GM18511 (cell line): ENCODE results near the gene MYO1E.
"Not testable (repeated sequence)": the region's sequence is repeated elsewhere in the genome, so short reads cannot be mapped to it uniquely, and the experiment has no call there.

ENCODE experiments used
- ATAC-seq: cut with Tn5 transposase; IDR thresholded peaks from one replicate; pipeline ENCODE4 v1.9.1; 2021; ENCODE audit warnings: mild to moderate bottlenecking, moderate library complexity; ENCODE audit not compliant: unreplicated experiment

MYO1E gene

DNA sequence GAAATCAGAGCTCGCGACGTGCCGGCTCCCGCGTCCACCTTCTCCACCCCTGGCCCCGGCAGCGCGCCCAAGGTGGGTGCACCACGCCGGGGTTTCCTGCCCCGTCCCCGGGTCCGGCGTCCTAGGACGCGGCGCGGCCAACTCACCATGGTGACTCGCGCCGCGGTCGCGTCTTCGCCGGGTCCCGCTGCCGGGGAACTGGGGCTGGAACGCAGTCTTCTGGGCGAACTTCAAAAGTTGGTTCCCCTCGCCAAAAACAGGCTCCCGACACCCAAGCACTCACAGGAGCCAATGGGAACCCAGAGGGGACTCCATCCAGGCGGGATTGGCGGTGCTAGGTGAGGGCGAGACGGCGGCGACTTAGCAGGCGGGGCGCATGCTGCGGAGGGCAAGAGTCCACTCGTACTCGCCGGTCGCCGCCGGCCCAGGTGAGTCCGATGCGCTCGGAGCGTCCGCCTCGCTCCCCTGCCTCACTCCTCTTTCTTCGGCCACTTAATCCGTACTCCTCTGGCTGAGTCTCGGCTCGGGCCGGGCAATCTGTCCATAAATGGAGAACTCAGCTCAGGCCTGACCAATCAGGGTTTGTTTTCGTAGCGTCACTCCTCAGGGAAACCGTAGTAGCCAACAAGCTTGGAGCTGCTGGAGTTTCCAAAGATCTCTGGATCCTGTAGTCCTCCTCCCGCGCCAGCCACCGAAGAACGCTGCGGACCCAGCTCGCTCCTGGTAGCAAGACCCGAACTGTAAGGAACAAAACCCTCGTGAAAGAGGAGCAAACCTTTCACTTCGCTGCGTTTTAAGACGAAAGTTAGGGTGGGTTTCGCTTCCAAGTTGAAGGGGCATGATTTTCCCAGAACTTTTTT lies at the start of gene MYO1E:
TSS of gene MYO1E (minus strand) at position 520 of the 860 bp plus-strand sequence. CDS start at position 149, 371 bp downstream.
- peak; percentile 67 for ATAC-seq

DNA sequence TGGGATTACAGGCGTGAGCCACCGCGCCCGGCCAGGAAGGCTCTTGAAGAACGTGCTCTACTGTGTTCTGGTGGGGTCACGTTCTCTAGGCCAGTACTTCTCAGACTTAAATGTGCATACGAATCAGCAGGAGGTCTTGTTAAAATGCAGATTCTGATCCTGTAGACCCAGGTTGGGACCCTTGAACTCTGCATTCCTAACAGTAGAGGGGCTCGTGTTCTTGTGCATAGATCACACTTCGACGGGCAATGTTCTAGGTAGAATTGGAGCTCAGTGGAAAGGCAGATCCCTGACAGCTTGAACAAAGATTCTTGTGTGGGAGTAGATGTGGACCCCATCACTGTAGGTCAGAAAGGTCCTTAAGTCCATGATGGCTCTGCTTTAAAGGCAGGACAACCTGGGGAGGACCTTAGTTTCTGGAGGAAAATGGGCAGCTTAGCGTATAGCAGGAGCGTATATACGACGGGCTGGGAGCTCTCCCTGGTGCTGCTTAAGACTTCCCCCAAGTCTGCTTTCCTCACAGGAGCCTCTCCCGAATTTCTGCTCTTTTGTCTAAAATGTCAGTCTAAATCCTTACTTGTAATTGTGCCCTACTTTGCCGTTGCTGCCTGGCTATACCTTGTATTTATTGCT lies 48.4 kb upstream of the MYO1E start:
- ATAC-seq = no peak

DNA sequence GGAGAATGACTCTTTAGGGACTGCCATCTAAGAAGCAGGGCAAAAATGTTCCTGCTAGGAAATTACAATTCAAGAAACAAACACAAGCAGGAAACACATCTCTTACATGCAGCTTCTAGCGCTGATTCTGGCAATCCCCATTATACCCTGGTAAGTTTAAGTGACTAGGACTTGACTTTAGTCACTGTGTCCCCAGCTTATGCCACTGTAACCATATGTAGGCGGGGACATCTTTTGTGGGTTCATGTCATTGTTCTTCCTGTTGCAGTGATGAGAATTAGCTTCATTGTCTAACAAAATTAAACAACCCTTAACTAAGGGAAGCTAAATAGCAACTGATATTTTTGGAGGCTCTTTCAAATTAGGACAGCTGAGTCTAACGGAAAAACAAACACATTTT lies 47.4 kb upstream of the MYO1E start:
- ATAC-seq = no peak

DNA sequence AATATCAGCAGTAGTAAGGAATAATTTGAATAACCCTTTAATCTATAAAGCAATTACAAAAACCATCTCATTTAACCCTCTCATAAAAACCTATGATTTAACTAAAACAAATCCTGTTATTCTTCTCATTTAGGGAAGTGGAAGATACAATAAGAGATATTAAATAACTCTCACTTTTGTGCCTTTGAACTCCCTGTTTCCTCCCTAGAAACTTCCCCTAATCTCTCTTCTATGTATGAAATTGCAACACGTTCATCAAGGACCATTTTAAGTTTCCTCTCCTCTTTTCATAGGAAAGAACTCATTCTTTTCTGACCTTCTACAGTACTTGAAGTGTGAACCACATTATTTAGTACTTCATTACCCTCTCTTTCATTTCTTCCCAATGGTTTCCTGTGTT lies 46.5 kb upstream of the MYO1E start:
- no peak for ATAC-seq

DNA sequence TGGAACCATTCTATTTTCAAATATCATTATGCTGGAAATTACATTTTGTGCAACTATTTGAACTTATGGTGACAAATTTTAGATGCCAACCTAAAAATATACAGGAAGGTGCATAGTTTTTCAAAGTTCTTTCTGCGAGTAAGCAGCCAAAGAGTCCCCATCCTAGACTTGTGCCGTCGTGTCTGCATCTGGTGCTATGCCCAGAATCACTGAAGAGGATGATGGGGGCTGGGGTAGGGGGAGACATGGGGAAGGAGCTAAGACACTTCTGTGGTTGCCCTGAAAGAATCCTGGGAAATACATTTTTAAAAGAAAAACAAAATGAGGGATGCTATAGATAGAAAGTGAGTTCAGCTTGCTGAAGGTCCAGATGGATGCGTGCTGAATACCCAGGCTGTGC lies 44.1 kb upstream of the MYO1E start:
- no peak for ATAC-seq

DNA sequence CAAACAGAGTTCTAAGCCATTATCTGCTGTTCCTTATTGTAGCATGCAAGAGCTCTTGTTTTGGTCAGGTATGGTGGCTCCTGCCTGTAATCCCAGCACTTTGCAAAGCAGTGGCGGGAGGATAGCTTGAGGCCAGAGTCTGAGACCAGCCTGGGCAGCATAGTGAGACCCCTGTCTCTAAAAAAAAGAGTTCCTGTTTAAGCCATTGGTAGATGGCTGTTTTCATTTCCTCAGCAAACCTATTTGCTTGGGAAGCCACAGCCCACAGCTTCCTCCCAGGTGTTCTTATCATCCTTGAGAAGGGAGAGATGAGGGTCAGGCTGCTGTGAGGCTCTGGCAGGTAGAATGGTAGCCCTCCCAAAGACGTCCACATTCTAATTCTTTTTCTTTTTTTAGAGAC lies 40.9 kb upstream of the MYO1E start:
- no peak for ATAC-seq

DNA sequence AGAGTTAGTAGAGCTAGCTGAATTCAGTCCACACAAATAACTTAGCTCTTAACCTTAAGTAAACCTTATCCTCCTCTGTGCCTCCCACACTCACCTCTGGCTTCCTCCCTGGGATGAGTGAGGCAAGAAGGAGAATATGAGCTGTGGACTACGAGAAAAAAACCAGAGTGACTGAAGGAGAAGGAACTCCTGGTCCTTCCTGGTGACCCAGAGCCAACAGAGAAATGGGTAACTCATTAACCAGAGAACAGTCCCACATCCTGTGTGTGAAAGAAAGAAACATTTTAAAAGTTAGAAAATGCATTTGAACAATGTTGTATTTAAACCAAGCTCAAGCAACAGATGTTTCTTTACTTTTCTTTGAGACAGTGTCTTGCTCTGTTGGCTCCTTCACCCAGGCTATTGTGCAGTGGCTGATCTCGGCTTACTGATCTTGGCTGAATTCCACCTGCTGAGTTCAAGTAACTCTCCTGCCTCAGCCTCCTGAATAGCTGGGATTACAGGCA lies 37.8 kb upstream of the MYO1E start:
- ATAC-seq = no peak

DNA sequence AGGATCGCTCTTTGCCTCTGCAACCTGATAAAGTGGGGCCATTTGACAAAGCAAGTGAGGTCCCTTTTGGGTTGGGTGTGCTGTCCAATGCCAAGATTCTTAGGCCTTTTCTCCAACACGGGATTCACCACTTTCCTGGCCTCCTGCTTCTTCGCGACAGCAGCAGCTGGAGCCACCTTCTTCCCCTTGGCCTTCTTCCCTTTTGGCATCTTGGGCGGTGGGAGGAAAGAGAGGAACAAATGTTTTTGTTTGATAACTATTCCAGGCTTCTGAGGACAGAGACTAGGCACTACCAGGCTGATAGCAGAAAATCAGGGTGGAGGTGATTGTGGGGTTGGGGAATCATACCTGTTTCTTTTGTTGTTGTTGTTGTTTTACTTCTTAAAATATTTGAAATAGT lies 35.3 kb upstream of the MYO1E start:
- ATAC-seq = no peak

DNA sequence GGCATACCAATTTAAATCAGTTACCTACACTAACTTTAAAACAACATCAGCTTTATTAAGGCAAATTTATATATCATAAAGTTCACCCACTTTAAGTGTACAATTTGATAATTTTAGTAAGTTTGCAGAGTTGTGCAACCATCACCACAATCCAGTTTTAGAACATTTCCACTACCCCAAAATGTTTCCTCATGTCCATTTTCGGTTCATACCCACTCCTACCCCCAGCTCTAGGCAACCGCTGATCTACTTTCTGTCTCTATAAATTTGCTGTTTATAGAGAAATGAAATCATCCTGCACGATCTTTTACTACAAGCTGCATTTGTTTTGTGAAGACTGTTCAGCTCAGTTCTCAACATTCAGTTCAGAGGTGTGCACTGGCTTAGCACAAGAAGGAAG lies 33.8 kb upstream of the MYO1E start:
- peak; percentile 54 for ATAC-seq

DNA sequence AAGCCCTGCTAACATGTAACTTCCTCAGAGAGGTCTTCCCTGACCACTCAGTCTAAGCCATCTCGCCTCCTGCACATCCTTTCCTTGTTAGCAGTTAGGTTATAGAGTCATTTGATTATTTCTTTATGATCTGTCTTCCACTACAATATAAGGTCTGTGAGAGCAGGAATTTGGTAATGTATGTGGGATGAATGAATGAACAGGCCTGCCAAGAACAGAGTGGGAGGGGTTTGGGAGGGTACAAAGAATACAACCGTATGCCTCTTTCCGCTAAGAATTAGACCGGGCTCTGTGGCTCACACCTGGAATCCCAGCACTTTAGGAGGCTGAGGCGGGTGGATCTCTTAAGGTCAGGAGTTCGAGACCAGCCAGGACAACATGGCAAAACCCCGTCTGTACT lies 32.4 kb upstream of the MYO1E start:
- no peak for ATAC-seq

DNA sequence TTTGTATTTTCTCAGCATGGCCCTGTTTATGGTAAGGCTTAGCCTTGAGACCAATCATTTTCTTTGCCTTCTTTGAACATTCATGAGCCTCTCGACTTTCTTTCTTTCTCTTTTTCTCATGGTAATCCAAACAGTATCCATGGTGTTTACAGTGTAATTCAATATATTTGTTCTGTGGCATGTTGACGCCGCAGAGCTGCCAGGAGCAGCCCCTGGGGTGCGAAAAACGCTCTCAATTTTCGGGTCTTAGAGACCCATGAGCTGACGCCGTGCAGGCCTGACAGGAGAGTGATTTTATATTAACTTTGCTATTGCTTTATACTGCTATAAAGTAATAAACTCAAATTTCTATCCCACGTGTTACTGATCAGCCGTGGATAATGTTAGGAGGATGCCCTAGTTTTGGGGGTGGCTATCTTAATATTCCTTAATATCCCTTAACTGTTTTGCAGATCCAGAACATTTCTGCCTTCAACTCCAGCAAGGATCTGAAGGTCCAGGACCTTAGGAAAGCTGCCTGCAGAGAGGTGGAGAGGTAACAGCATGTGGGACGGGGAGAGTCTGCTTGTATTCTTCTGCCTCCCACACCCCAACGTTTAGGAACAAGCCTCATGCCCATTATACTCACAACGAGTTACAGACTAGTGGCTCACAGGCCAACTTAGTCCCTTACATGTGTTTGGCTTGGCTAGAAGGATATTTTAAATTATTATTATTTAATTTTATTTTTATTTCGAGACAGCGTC lies 29.3 kb upstream of the MYO1E start:
- no peak for ATAC-seq

DNA sequence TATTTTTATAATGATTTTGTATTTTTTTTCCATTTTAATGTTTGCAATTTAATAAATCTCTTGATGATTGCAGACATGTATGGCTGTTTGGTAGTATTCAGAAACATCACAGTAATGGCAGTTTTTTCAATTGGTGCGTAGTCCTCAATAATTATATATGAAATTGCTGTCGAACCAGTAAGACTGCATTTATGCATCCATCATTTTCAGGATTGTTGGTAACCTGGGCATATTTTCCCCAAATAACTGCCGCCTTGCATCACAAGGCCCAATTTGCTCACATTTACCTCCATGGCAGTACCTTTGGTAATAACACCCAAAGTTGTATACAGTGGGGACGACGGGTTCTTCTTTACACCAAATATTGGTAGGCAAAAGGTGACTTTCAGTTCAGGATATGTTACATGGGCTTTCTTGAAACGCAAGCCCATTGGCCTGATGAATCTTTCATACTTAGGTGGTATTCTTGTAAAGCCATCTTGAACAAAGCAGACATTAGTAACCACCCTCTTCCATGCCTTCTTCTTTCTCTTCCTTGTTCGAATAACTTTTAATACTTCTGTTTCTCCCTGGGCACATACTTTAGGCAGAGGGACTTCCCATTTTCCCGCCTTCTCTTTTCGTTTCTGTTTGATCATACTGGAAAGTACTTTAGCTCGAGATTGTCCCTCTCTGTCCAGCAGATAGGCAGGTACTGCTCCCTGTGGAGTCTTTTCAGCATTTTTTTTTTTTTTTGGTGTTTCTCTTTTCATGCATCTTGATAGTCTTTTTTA lies 28.6 kb upstream of the MYO1E start:
- ATAC-seq = not testable (repeated sequence)

DNA sequence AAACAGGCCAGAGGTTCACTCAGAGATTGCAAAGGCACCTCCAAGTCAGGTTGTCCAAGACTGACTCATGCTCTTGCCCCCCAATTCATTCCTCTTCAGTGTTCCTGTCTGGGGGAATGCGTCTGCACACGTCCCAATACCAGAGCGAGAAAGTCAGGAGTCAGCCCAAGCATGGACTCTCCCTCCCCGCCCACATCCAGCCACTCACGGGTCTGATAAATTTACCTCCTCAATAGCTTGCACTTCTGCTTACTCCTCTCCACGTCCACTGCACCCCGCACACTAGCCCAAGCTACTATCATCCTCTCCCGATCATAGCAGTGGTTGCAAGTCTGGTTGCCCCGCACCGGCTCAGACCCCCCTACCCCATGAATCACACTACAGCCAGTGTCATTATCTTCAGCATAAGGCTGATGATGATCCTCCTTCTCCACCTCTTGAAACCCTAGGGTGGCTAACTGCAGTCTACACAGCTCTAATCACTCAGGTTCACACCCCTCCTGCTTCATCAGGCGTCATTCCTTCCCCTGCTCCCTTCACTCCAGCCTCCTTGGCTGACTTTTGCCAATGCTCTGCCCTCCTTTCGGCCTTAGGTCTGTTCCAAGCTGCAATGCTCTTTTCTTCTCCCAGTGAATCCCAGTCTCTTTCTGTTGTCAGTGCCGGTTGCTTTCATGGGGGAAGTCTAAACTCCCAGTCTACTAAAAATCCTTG lies 27.6 kb upstream of the MYO1E start:
- peak; percentile 32 for ATAC-seq

DNA sequence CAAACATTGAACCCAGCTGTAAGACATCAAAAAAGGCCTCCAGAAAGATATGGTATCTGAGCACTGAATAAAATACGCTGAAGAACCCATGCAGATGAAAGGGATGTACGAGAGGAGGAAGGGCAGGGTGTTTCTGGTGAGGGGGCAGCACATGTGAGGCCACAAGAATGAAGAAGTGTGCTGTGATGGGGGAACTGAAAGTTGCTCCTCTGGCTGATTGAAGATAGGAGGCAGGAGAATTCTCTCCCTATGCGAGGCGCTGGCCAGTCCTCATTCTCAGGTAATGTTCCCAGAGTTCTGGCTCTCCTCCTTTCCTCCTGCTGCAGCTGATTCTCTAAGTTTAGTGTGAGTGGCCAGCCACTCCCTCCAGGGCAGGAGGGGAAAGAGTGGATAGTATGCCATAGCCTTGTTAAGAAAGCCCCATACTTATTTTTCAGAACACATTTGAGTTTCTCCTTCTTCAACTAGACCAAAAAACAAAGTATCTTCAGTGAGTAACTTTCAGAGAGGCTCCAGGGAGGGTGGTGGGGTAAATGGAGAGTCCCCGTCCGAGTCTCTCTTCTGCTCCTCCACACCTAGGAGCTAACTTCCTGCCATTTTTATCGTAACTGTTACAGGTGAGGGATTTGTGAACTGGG lies 26.9 kb upstream of the MYO1E start:
- ATAC-seq = peak; percentile 89

DNA sequence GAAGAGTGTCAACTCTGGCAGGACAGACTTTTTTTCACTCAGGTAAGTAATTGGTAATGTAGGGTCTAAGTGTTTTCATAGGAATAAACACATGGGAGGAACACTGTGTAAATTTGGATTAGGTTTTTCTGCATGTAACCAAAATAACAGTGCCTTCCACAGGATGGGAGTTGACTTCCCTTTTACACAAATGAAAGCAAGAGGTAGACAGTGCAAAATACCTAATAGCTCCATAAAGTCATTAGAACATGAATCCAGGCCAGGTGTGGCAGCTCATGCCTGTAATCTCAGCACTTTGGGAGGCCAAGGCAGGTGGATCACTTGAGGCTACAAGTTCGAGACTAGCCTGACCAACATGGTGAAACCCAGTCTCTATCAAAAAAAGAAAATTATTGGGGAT lies 25.5 kb upstream of the MYO1E start:
- no peak for ATAC-seq

DNA sequence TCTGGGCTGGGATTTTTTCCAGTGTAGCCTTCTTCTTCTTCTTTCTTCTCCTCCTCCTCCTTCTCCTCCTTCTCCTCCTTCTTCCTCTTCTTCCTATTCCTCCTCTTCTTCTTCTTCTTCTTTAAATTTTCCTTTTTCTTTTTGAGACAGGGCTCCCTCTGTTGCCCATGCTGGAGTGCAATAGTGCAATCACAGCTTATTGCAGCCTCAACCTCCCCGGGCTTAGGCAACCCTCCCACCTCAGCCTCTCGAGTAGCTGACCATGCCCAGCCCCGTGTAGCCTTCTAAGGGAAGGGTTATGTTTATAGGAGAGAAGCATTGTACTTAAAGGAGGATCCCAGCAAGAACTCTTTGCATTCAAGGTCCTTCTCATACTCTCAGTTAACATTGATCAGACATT lies 24.0 kb upstream of the MYO1E start:
- ATAC-seq = no peak

DNA sequence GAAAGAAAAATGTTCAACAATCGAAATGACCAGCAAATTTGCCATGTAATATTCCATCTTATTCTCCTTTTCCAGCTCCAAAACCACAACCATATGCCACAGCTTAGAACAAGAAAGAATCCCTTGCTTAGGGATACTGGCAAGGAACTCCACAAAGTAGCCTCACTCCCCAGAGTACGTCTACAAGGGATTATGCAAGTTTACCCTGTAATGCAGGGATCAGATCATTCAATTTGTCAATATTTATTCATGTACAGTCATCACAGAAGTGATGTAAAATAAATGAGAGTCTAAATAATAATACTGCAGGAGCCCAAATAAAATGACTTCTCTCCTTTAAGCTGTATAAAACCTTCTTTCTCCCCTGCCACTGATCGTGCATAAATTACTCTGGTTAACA lies 23.5 kb upstream of the MYO1E start:
- no peak for ATAC-seq

DNA sequence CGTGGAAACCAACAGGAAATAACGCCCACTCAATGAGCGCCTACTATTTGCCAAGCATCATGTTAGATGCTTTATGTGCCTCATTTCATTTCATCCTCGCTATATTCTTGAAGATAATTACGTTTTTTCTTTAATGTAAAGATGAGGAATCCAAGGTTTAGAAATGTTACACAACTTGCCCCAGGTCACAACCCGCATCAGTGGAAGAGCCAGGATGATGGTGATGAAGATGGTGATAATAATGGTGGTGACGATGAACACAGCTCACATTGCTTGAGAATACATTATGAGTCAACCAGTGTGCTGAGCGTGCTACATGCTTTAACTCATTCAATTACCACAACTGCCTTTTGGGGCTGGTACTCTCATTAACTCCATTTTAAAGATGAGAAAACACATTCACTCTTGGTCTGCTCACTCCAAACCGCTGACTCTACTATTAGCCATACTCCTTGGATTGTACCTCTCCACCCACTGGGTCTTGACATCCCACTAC lies 21.5 kb upstream of the MYO1E start:
- no peak for ATAC-seq

DNA sequence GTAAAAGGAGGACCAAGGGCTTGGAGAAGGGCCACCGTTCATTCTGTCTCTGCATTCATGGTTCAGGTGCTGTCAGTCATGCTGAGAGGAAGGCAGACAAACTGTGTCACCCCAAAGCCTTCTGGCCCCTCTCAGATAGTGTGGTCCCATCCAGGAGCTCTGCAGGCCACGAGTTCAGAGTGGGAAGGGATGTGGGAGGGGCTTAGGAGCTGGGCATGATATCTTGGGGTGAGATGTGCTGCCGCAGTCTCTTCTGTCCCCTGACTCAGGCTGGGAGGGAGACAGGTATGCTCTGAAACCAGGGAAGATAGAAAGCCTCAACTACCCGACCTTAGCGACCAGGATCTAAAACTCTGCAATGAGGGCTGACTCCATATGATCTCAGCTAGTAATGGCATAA lies 19.6 kb upstream of the MYO1E start:
- no peak for ATAC-seq

DNA sequence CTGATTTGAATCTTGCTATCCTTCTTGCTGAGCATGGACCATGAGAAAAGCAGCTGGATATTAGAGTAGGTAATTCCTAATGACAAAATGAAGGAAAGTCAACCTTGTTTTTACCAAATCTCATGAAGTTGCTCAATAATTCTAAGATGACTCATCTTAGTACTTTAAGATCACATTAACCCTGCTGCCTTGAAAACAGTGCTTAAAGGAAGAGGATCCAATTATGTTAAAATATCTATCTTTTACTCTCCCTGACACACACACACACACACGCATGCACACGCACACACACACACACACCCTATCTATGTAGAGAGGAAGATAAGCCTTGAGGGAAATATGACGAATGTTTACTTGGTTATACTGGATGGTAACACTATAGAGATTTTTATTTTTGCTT lies 16.0 kb upstream of the MYO1E start:
- no peak for ATAC-seq
